ENCODE measurements around the gene SLC25A38. TPM values are rescaled to one million over a fixed set of nuclear protein-coding genes. Genes with fewer than 3 reads are reported as not detected.

SLC25A38 gene
- total RNA-seq, 1 experiment from 2014 or later: 26.7 TPM

DNA sequence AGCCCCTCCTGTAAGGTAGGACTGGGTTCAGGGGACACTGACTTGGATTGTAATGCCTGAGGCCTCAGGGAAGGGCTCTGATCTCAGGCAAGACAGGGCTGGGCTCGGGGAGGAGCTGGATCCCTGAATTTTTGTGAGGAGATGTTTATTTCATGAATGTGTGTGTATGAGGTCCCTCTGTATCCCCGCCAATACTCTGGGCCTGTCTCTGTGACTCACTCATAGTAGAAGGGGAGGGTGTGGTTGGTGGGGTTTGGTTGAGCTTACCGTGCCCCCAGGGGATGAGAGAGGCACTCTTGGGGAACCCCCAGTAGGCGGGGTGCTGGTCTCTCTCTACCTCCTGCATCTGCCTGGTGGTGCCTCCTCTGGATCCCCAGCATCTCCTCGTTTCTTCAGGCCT lies 51.4 kb downstream of the SLC25A38 start:
- no peaks in the 10 kb centered on the region for H3K36me3 ChIP-seq (ENCODE audit: control insufficient read depth in 1 of 2, insufficient read depth in 2 of 2, low read length in 2 of 2)
- CTCF ChIA-PET: interaction anchor here (2.0 kb wide), 1 partner anchor 13 kb away, joined by 4 read pairs; no protein-coding TSS in a partner anchor
- no peak overlapping the region for H3K4me2 ChIP-seq (ENCODE audit: low read length)
- no peak overlapping the region for H2AFZ ChIP-seq (ENCODE audit: low read depth, low read length, poor library complexity, severe bottlenecking)
- intact Hi-C loops (cut with micrococcal nuclease): no loop called here
- H3K27me3 ChIP-seq (ENCODE audit: insufficient read depth, low read length): no peaks in the 10 kb centered on the region
- POLR2A ChIA-PET: no interaction called here
- H3K4me3 ChIP-seq (replicated peaks in 1 of 2; ENCODE audit: low read depth in 1 of 2, low read length in 2 of 2): no peak overlapping the region
- no peak for TF ChIP-seq POLR2A (IDR thresholded peaks at IDR 0.05; ENCODE audit: borderline replicate concordance, extremely low read depth, insufficient read depth, insufficient read length)
- TF ChIP-seq EGR1 (IDR thresholded peaks at IDR 0.05; ENCODE audit: low read depth): no peak
- no peak for TF ChIP-seq ELF1 (IDR thresholded peaks at IDR 0.05; ENCODE audit: borderline replicate concordance, low read depth)
- no peak for TF ChIP-seq SP1 (IDR thresholded peaks at IDR 0.05; ENCODE audit: low read depth)
- TF ChIP-seq POLR2AphosphoS5 (IDR thresholded peaks at IDR 0.05; ENCODE audit: low read depth, low read length): no peak
- no peak for TF ChIP-seq CBX3 (IDR thresholded peaks at IDR 0.05; ENCODE audit: low read depth)
- TF ChIP-seq TCF7L2 (IDR thresholded peaks at IDR 0.05; ENCODE audit: borderline replicate concordance, extremely low read depth, insufficient read depth, insufficient read length): no peak
- TF ChIP-seq YY1 (IDR thresholded peaks at IDR 0.05; ENCODE audit: extremely low read depth, insufficient replicate concordance, low read depth, low read length): no peak
- TF ChIP-seq MAX (IDR thresholded peaks at IDR 0.05): no peak
- TF ChIP-seq SIN3A (IDR thresholded peaks at IDR 0.05; ENCODE audit: low read depth): no peak
- no peak for TF ChIP-seq SRF (IDR thresholded peaks at IDR 0.05; ENCODE audit: low read depth)
- TF ChIP-seq ZBTB33 (IDR thresholded peaks at IDR 0.05; ENCODE audit: extremely low read depth, insufficient replicate concordance, low read length): no peak
- TF ChIP-seq EZH2 (IDR thresholded peaks at IDR 0.05): no peak
- TF ChIP-seq ZFX (IDR thresholded peaks at IDR 0.05): no peak
- TF ChIP-seq, protein P1, sequence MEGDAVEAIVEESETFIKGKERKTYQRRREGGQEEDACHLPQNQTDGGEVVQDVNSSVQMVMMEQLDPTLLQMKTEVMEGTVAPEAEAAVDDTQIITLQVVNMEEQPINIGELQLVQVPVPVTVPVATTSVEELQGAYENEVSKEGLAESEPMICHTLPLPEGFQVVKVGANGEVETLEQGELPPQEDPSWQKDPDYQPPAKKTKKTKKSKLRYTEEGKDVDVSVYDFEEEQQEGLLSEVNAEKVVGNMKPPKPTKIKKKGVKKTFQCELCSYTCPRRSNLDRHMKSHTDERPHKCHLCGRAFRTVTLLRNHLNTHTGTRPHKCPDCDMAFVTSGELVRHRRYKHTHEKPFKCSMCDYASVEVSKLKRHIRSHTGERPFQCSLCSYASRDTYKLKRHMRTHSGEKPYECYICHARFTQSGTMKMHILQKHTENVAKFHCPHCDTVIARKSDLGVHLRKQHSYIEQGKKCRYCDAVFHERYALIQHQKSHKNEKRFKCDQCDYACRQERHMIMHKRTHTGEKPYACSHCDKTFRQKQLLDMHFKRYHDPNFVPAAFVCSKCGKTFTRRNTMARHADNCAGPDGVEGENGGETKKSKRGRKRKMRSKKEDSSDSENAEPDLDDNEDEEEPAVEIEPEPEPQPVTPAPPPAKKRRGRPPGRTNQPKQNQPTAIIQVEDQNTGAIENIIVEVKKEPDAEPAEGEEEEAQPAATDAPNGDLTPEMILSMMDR (IDR thresholded peaks at IDR 0.05 in 2 of 3, conservative IDR thresholded peaks at IDR 0.05 in 1 of 3; ENCODE audit: borderline replicate concordance in 1 of 3, insufficient read depth in 1 of 3, low read depth in 2 of 3, low read length in 2 of 3): no peak
- no peak for TF ChIP-seq RAD21 (IDR thresholded peaks at IDR 0.05; ENCODE audit: low read depth)
- no peak for TF ChIP-seq ZNF274 (IDR thresholded peaks at IDR 0.05; ENCODE audit: low read depth, low read length)
- no peak for TF ChIP-seq JUND (IDR thresholded peaks at IDR 0.05)
- no peak for TF ChIP-seq CEBPB (IDR thresholded peaks at IDR 0.05; ENCODE audit: low read depth)
- no peak for TF ChIP-seq FOSL1 (IDR thresholded peaks at IDR 0.05; ENCODE audit: low read depth)
- H3K27ac ChIP-seq (ENCODE audit: low read depth, low read length): no peak overlapping the region
- H3K4me1 ChIP-seq (ENCODE audit: control insufficient read depth in 1 of 2, insufficient read depth in 2 of 2, low read length in 2 of 2): peaks cover 0 to 19% of the 10 kb centered on the region in 2 experiments; a peak in 1 of 4 replicates
- no peaks in the 10 kb centered on the region for H3K79me2 ChIP-seq (ENCODE audit: insufficient read depth, low read length)
- no peaks in the 10 kb centered on the region for H3K9me3 ChIP-seq (ENCODE audit: control insufficient read depth in 1 of 2, insufficient read depth in 1 of 2, low read depth in 1 of 2, low read length in 2 of 2)
- ATAC-seq: no peak
- no peaks in the 10 kb centered on the region for H4K20me1 ChIP-seq (ENCODE audit: insufficient read depth)
- no TSS peak for BruUV-seq (replicated peaks)
- DNase-seq (ENCODE audit: low read depth, low spot score): no peak
- no peak overlapping the region for H3K9ac ChIP-seq (ENCODE audit: low read length)
- RAD21 ChIA-PET (ENCODE audit: low non-redundant PET in 1 of 2, low total read pairs in 2 of 2, uncharacterized antibody in 2 of 2, unreplicated experiment in 2 of 2): no interaction called here
- no peaks in the 10 kb centered on the region for H3K9me2 ChIP-seq (ENCODE audit: insufficient read depth)

All from HCT116 (cell line).